ENCODE results near the gene SOCS2. TPM values are rescaled to one million over a fixed set of nuclear protein-coding genes. Genes with fewer than 3 reads are reported as not detected.
"Not testable (repeated sequence)": the region's sequence is repeated elsewhere in the genome, so short reads cannot be mapped to it uniquely, and the experiment has no call there.

SOCS2 gene
- total RNA-seq, 1 donor from 2014 or later = 18.2 TPM

- no peak overlapping the region for H3K4me3 ChIP-seq (ENCODE audit: low read depth, low read length)
- TF ChIP-seq CTCF (conservative IDR thresholded peaks at IDR 0.05; ENCODE audit: low read depth, low read length) = no peak
- no peak for DNase-seq (ENCODE audit: low read depth)
These were observed 46.5 kb downstream of the SOCS2 start for GRCh38 chr12:93618891-93619410.

- no peak overlapping the region for H3K4me3 ChIP-seq (ENCODE audit: low read depth, low read length)
- no peak for TF ChIP-seq CTCF (conservative IDR thresholded peaks at IDR 0.05; ENCODE audit: low read depth, low read length)
- DNase-seq (ENCODE audit: low read depth) = no peak
These were observed 49.5 kb downstream of the SOCS2 start for GRCh38 chr12:93621986-93622385.

GRCh38 chr12:93622485-93622884 is 50.0 kb downstream of the SOCS2 start:
- no peak for DNase-seq (ENCODE audit: low read depth)
- no peak for TF ChIP-seq CTCF (conservative IDR thresholded peaks at IDR 0.05; ENCODE audit: low read depth, low read length)
- H3K4me3 ChIP-seq (ENCODE audit: low read depth, low read length) = no peak overlapping the region

- no peak overlapping the region for H3K4me3 ChIP-seq (ENCODE audit: low read depth, low read length)
- TF ChIP-seq CTCF (conservative IDR thresholded peaks at IDR 0.05; ENCODE audit: low read depth, low read length) = no peak
- DNase-seq (ENCODE audit: low read depth) = peak; percentile 93
These were observed 52.3 kb downstream of the SOCS2 start for GRCh38 chr12:93624595-93625294.

- not testable (repeated sequence) for DNase-seq (ENCODE audit: low read depth); H3K4me3 ChIP-seq (ENCODE audit: low read depth, low read length)
These were observed 52.8 kb downstream of the SOCS2 start for GRCh38 chr12:93625295-93625645.

GRCh38 chr12:93626160-93626559 is 53.7 kb downstream of the SOCS2 start:
- H3K4me3 ChIP-seq (ENCODE audit: low read depth, low read length) = no peak overlapping the region
- DNase-seq (ENCODE audit: low read depth) = no peak
- no peak for TF ChIP-seq CTCF (conservative IDR thresholded peaks at IDR 0.05; ENCODE audit: low read depth, low read length)

Other genes with a start within 250 kb of the SOCS2 start
- 30.6 and 38.1 TPM in 2 replicates for gene NUDT4, start 194.8 kb upstream of the SOCS2 start, total RNA-seq
- gene UBE2N, start 130.7 kb upstream of the SOCS2 start, total RNA-seq = 127 and 162 TPM in 2 replicates
- 79.7 and 93.2 TPM in 2 replicates for gene MRPL42, start 105.2 kb upstream of the SOCS2 start, total RNA-seq
- 10.3 and 13.5 TPM in 2 replicates for gene CRADD, start 104.7 kb downstream of the SOCS2 start, total RNA-seq